ENCODE results near the gene UGT1A1. TPM values are rescaled to one million over a fixed set of nuclear protein-coding genes. Genes with fewer than 3 reads are reported as not detected.

Gene UGT1A1
- total and polyA plus RNA-seq, 2 experiments from 2014 or later, result not detected

GRCh38 chr2:233799087-233799665, 39.1 kb downstream of the UGT1A1 start:
- Histone ChIP-seq H3F3A (ENCODE audit: insufficient read depth) (no peaks in the 10 kb centered on the region), H3K4me1 (ENCODE audit: insufficient read depth) (no peaks in the 10 kb centered on the region), H3K9ac (no peak overlapping the region), H3K9me3 (ENCODE audit: low read depth) (no peaks in the 10 kb centered on the region), H2AFZ (no peak overlapping the region), H3K4me3 (no peak overlapping the region), H3K9me2 (ENCODE audit: insufficient read depth) (no peaks in the 10 kb centered on the region), H3K27me3 (replicated peaks; ENCODE audit: insufficient read depth) (peaks cover 16% of the 10 kb centered on the region), H3K36me3 (ENCODE audit: low read depth) (no peaks in the 10 kb centered on the region), H4K20me1 (ENCODE audit: insufficient read depth) (no peaks in the 10 kb centered on the region), H3K27ac (no peak overlapping the region), H3K4me2 (ENCODE audit: unreplicated experiment) (no peak overlapping the region), H3K79me2 (ENCODE audit: insufficient read depth) (no peaks in the 10 kb centered on the region)
- 21 to 31% methylated on average over 7 of the region's 7 CpGs for WGBS, 2 experiments (ENCODE audit: low coverage in 1 of 2, low lambda C conversion rate in 2 of 2, missing lambda C conversion rate in 2 of 2)
- no peak for TF ChIP-seq EZH2phosphoT487 (IDR thresholded peaks at IDR 0.05; ENCODE audit: insufficient read depth, low read depth)
- TF ChIP-seq EZH2 (IDR thresholded peaks at IDR 0.05; ENCODE audit: insufficient read depth, poor library complexity, severe bottlenecking), result no peak
- in situ Hi-C loops (cut with MboI), result no loop called here
- no peak for DNase-seq

GRCh38 chr2:233799716-233800115, 39.6 kb downstream of the UGT1A1 start:
- no peaks in the 10 kb centered on the region for H3F3A ChIP-seq (ENCODE audit: insufficient read depth)
- no peak overlapping the region for H3K9ac ChIP-seq
- no peaks in the 10 kb centered on the region for H3K9me2 ChIP-seq (ENCODE audit: insufficient read depth)
- no peak overlapping the region for H3K4me3 ChIP-seq
- H3K4me2 ChIP-seq (ENCODE audit: unreplicated experiment), result no peak overlapping the region
- no peaks in the 10 kb centered on the region for H3K9me3 ChIP-seq (ENCODE audit: low read depth)
- TF ChIP-seq EZH2 (IDR thresholded peaks at IDR 0.05; ENCODE audit: insufficient read depth, poor library complexity, severe bottlenecking), result no peak
- no peak for TF ChIP-seq EZH2phosphoT487 (IDR thresholded peaks at IDR 0.05; ENCODE audit: insufficient read depth, low read depth)
- WGBS, 2 experiments (ENCODE audit: low coverage in 1 of 2, low lambda C conversion rate in 2 of 2, missing lambda C conversion rate in 2 of 2), result 47 to 55% methylated on average over 5 of the region's 5 CpGs
- H3K36me3 ChIP-seq (ENCODE audit: low read depth), result no peaks in the 10 kb centered on the region
- H3K27ac ChIP-seq, result no peak overlapping the region
- no peak for DNase-seq
- no peaks in the 10 kb centered on the region for H3K79me2 ChIP-seq (ENCODE audit: insufficient read depth)
- no peaks in the 10 kb centered on the region for H4K20me1 ChIP-seq (ENCODE audit: insufficient read depth)
- H2AFZ ChIP-seq, result no peak overlapping the region
- in situ Hi-C loops (cut with MboI), result no loop called here
- no peaks in the 10 kb centered on the region for H3K4me1 ChIP-seq (ENCODE audit: insufficient read depth)
- peaks cover 11% of the 10 kb centered on the region for H3K27me3 ChIP-seq (replicated peaks; ENCODE audit: insufficient read depth)

- no peak for TF ChIP-seq EZH2phosphoT487 (IDR thresholded peaks at IDR 0.05; ENCODE audit: insufficient read depth, low read depth)
- no peak for TF ChIP-seq EZH2 (IDR thresholded peaks at IDR 0.05; ENCODE audit: insufficient read depth, poor library complexity, severe bottlenecking)
- no peaks in the 10 kb centered on the region for H3K9me2 ChIP-seq (ENCODE audit: insufficient read depth)
- H3K27me3 ChIP-seq (replicated peaks; ENCODE audit: insufficient read depth), result peaks cover 9% of the 10 kb centered on the region
- no peaks in the 10 kb centered on the region for H3K79me2 ChIP-seq (ENCODE audit: insufficient read depth)
- H3K9me3 ChIP-seq (ENCODE audit: low read depth), result no peaks in the 10 kb centered on the region
- H3K9ac ChIP-seq, result no peak overlapping the region
- no peak overlapping the region for H3K27ac ChIP-seq
- H2AFZ ChIP-seq, result no peak overlapping the region
- H4K20me1 ChIP-seq (ENCODE audit: insufficient read depth), result no peaks in the 10 kb centered on the region
- 18 to 28% methylated on average over 7 of the region's 7 CpGs for WGBS, 2 experiments (ENCODE audit: low coverage in 1 of 2, low lambda C conversion rate in 2 of 2, missing lambda C conversion rate in 2 of 2)
- H3K4me1 ChIP-seq (ENCODE audit: insufficient read depth), result no peaks in the 10 kb centered on the region
- no peak overlapping the region for H3K4me2 ChIP-seq (ENCODE audit: unreplicated experiment)
- no peaks in the 10 kb centered on the region for H3K36me3 ChIP-seq (ENCODE audit: low read depth)
- H3F3A ChIP-seq (ENCODE audit: insufficient read depth), result no peaks in the 10 kb centered on the region
- in situ Hi-C loops (cut with MboI), result no loop called here
- no peak overlapping the region for H3K4me3 ChIP-seq
- no peak for DNase-seq
These were observed 40.1 kb downstream of the UGT1A1 start for GRCh38 chr2:233800208-233800607.

- Histone ChIP-seq H3K9me3 (ENCODE audit: low read depth) (no peaks in the 10 kb centered on the region), H3K36me3 (ENCODE audit: low read depth) (no peaks in the 10 kb centered on the region), H3K27ac (no peak overlapping the region), H3F3A (ENCODE audit: insufficient read depth) (no peaks in the 10 kb centered on the region), H3K4me3 (no peak overlapping the region), H3K4me1 (ENCODE audit: insufficient read depth) (no peaks in the 10 kb centered on the region), H4K20me1 (ENCODE audit: insufficient read depth) (no peaks in the 10 kb centered on the region), H3K9ac (no peak overlapping the region), H3K79me2 (ENCODE audit: insufficient read depth) (no peaks in the 10 kb centered on the region), H2AFZ (no peak overlapping the region), H3K9me2 (ENCODE audit: insufficient read depth) (no peaks in the 10 kb centered on the region), H3K27me3 (replicated peaks; ENCODE audit: insufficient read depth) (peaks cover 13% of the 10 kb centered on the region), H3K4me2 (ENCODE audit: unreplicated experiment) (no peak overlapping the region)
- no peak for TF ChIP-seq EZH2phosphoT487 (IDR thresholded peaks at IDR 0.05; ENCODE audit: insufficient read depth, low read depth)
- TF ChIP-seq EZH2 (IDR thresholded peaks at IDR 0.05; ENCODE audit: insufficient read depth, poor library complexity, severe bottlenecking), result no peak
- WGBS, 2 experiments (ENCODE audit: low coverage in 1 of 2, low lambda C conversion rate in 2 of 2, missing lambda C conversion rate in 2 of 2), result 37 to 38% methylated on average over 9 of the region's 9 CpGs
- in situ Hi-C loops (cut with MboI), result no loop called here
- DNase-seq, result no peak
These were observed 41.5 kb downstream of the UGT1A1 start for GRCh38 chr2:233801357-233802131.

Data from GM23248 (cell line).